Endothelial cell of umbilical vein (primary cell): ENCODE measurements around the gene EML6. TPM values are rescaled to one million over a fixed set of nuclear protein-coding genes. Genes with fewer than 3 reads are reported as not detected.

ENCODE experiments used
- BruUV-seq: library from RNA; stranded (reverse); fragments of 400-500 nt; replicated peaks from 2 replicates; lab custom pipeline; 2021; lab: Mats Ljungman, UMichigan
- CTCF ChIA-PET: fragments of 300-600, 350-600 bp; sonication (Branson Sonifier 250); formaldehyde crosslinking; loops from one replicate; lab custom pipeline; 2021; ENCODE audit warnings: antibody characterized with exemption, inconsistent platforms; lab: Charles Lee
- POLR2A ChIA-PET: fragments of 300-600, 350-600 bp; sonication (Branson Sonifier 250); formaldehyde crosslinking; loops from one replicate; lab custom pipeline; 2021; ENCODE audit warnings: antibody characterized with exemption, inconsistent platforms; lab: Charles Lee
- DNase-seq: peaks from one replicate; pipeline ENCODE4 v3.0.0-alpha.2; 2011; ENCODE audit warnings: low read depth, low spot score
- FAIRE-seq: peaks from 2 replicates; lab custom pipeline; 2011; peaks lifted over from hg19 to GRCh38; lab: Jason Lieb, UNC
- H2AFZ ChIP-seq: 2 replicates; pipeline ENCODE4 v1.6.0; 2012; ENCODE audit warnings: low read depth, low read length, control low read depth, inconsistent platforms
- H3K27ac ChIP-seq: 2 replicates; pipeline ENCODE4 v1.5.1; 2011; ENCODE audit warnings: low read depth, mild to moderate bottlenecking, control low read depth, low read length, moderate library complexity; ENCODE audit not compliant: insufficient read depth
- H3K27me3 ChIP-seq, 2 experiments: 2 replicates each; pipeline versions ENCODE4 v1.6.0 to v1.6.1; 2011; ENCODE audit warnings: low read length in 2 of 2, mixed read lengths in 1 of 2; ENCODE audit not compliant: control insufficient read depth in 2 of 2, insufficient read depth in 2 of 2
- H3K36me3 ChIP-seq, 2 experiments: 2 replicates in 1 of 2; 3 replicates in 1 of 2; pipeline ENCODE4 v1.5.1; 2011; ENCODE audit warnings: low read length in 2 of 2, mild to moderate bottlenecking in 1 of 2, moderate library complexity in 1 of 2; ENCODE audit not compliant: control insufficient read depth in 2 of 2, insufficient read depth in 2 of 2; ENCODE audit errors: extremely low read depth in 1 of 2
- H3K4me1 ChIP-seq: 3 replicates; pipeline ENCODE4 v1.5.1; 2011; ENCODE audit warnings: mild to moderate bottlenecking, low read length; ENCODE audit not compliant: control insufficient read depth, insufficient read depth; ENCODE audit errors: extremely low read depth
- H3K4me2 ChIP-seq: 2 replicates; pipeline ENCODE4 v1.6.1; 2011; ENCODE audit warnings: low read length, control low read depth, mixed read lengths; ENCODE audit not compliant: insufficient read depth
- H3K4me3 ChIP-seq, 3 experiments: fragments of 200-600 bp in 1 of 3; sonication (generic), shearing (Covaris generic) in 1 of 3; replicated peaks in 1 of 3; 2 replicates each; pipeline ENCODE4 v1.5.1; 2011 to 2016; ENCODE audit warnings: control low read depth in 3 of 3, low read length in 3 of 3, mild to moderate bottlenecking in 2 of 3, inconsistent platforms in 1 of 3, low read depth in 1 of 3, moderate library complexity in 1 of 3; ENCODE audit not compliant: insufficient read depth in 1 of 3
- H3K79me2 ChIP-seq: 2 replicates; pipeline ENCODE4 v1.6.0; 2012; ENCODE audit warnings: low read length, inconsistent platforms; ENCODE audit not compliant: control insufficient read depth, insufficient read depth
- H3K9ac ChIP-seq: replicated peaks from 2 replicates; pipeline ENCODE3; 2011; ENCODE audit warnings: low read length, control low read depth; ENCODE audit not compliant: insufficient read depth; ENCODE audit errors: extremely low read depth
- H3K9me1 ChIP-seq: replicated peaks from 3 replicates; pipeline ENCODE4 v1.6.0; 2011; ENCODE audit warnings: mild to moderate bottlenecking, low read length; ENCODE audit not compliant: control insufficient read depth, insufficient read depth; ENCODE audit errors: extremely low read depth
- H3K9me3 ChIP-seq: replicated peaks from 2 replicates; pipeline ENCODE4 v1.5.1; 2012; ENCODE audit warnings: low read length, inconsistent platforms; ENCODE audit not compliant: control insufficient read depth, insufficient read depth
- H4K20me1 ChIP-seq: replicated peaks from 2 replicates; pipeline ENCODE3; 2011; ENCODE audit warnings: mild to moderate bottlenecking, low read length; ENCODE audit not compliant: control insufficient read depth, insufficient read depth; ENCODE audit errors: extremely low read depth
- EZH2 ChIP-seq: IDR thresholded peaks from 2 replicates; pipeline ENCODE4 v1.6.1; 2012; ENCODE audit warnings: borderline replicate concordance, low read depth, mild to moderate bottlenecking, moderate library complexity, low read length, inconsistent platforms; ENCODE audit not compliant: severe bottlenecking
- FOS ChIP-seq: IDR thresholded peaks from 2 replicates; pipeline ENCODE4 v1.6.1; 2011; ENCODE audit warnings: mild to moderate bottlenecking, low read length, moderate library complexity, borderline replicate concordance; ENCODE audit not compliant: insufficient read depth
- GATA2 ChIP-seq: IDR thresholded peaks from 2 replicates; pipeline ENCODE4 v1.7.0; 2011; ENCODE audit warnings: low read depth, mild to moderate bottlenecking, moderate library complexity, mixed read lengths, low read length; ENCODE audit not compliant: insufficient read length, insufficient read depth
- JUN ChIP-seq: IDR thresholded peaks from 2 replicates; pipeline ENCODE4 v1.6.1; 2011; ENCODE audit warnings: borderline replicate concordance, low read depth; ENCODE audit not compliant: insufficient read length, insufficient read depth
- MAX ChIP-seq: IDR thresholded peaks from 2 replicates; pipeline ENCODE4 v1.6.1; 2011; ENCODE audit not compliant: insufficient read depth, insufficient read length
- MYC ChIP-seq: IDR thresholded peaks from one replicate; pipeline ENCODE4 v1.6.1; 2011; ENCODE audit warnings: mild to moderate bottlenecking, low read depth, low read length
- POLR2A ChIP-seq: IDR thresholded peaks from 2 replicates; pipeline ENCODE4 v1.6.1; 2012; ENCODE audit warnings: low read depth, mild to moderate bottlenecking, control low read depth, low read length
- POLR2AphosphoS5 ChIP-seq: IDR thresholded peaks from 2 replicates; pipeline ENCODE4 v1.6.1; 2012; ENCODE audit warnings: low read depth, mild to moderate bottlenecking, control low read depth, low read length, moderate library complexity; ENCODE audit not compliant: insufficient read depth
- dilution Hi-C: fragments of 300-500 bp; cut with MboI; formaldehyde crosslinking; loops from one replicate; pipeline ENCODE4 v1.15.0; 2019; ENCODE audit warnings: low sequenced_read_pairs; ENCODE audit not compliant: extremely low pct_ligation_motif_present
- intact Hi-C: fragments of 100-400 bp; cut with micrococcal nuclease; formaldehyde crosslinking; loops from one replicate; pipeline ENCODE4 v1.10.0; 2022
- polyA plus RNA-seq, 4 experiments: library from polyadenylated mRNA; depleted of rRNA in 3 of 4; stranded (reverse) in 3 of 4; unstranded in 1 of 4; fragments of >200 nt; gene quantifications; 2 replicates each; pipeline versions ENCODE4 v1.2.1 to v1.2.3, GENCODE V29; 2011 to 2012; ENCODE audit warnings: missing spikeins in 1 of 4
- total RNA-seq: library from RNA; stranded (reverse); gene quantifications from 2 replicates; pipeline ENCODE4 v1.2.3, GENCODE V29; 2021
- TF ChIP-seq, protein P1 (sequence below), 2 donors: IDR thresholded peaks; 1 replicate in 1 of 2; 2 replicates in 1 of 2; pipeline ENCODE4 v1.5.1; 2011; ENCODE audit warnings: low read length in 2 of 2, mild to moderate bottlenecking in 2 of 2, moderate library complexity in 2 of 2, control low read depth in 1 of 2, inconsistent platforms in 1 of 2, low read depth in 1 of 2; ENCODE audit not compliant: insufficient read depth in 1 of 2; ENCODE audit errors: extremely low read depth in 1 of 2

EML6 gene
- total and polyA plus RNA-seq, 2 donors (not counting 3 experiments of a cell fraction or from before 2014, with no cell fraction given), result 0.79 to 2.1 TPM

DNA sequence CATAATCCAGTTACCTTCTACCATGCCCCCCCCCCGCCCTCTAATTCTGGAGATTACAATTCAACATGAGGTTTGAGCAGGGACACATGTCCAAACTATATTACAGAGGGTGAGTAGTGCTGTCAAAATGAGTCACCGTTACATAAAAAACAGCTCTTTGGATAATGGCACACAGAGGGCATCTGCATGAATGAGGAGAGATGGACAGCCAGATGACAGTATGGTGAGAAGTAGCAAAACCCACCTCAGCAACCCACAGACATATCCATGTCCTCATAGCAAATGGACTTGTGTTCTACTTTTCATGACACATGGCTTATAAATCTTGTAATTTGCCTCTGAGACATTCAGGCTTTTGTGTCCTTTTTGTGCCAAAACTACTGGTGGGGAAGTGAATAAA lies 132.0 kb downstream of the EML6 start:
- H3K4me3 ChIP-seq, result no peak overlapping the region
- no peak overlapping the region for H3K27ac ChIP-seq
- dilution Hi-C loops, result no loop called here
- H3K36me3 ChIP-seq, result no peaks in the 10 kb centered on the region
- no peak for DNase-seq
- BruUV-seq, result no TSS peak
- POLR2A ChIA-PET, result no interaction called here
- no peaks in the 10 kb centered on the region for H3K9me3 ChIP-seq
- no peaks in the 10 kb centered on the region for H3K9me1 ChIP-seq
- TF ChIP-seq JUN (no peak), POLR2A (no peak), FOS (no peak), EZH2 (no peak), MAX (no peak), MYC (no peak), POLR2AphosphoS5 (no peak), GATA2 (no peak)
- TF ChIP-seq, protein P1, sequence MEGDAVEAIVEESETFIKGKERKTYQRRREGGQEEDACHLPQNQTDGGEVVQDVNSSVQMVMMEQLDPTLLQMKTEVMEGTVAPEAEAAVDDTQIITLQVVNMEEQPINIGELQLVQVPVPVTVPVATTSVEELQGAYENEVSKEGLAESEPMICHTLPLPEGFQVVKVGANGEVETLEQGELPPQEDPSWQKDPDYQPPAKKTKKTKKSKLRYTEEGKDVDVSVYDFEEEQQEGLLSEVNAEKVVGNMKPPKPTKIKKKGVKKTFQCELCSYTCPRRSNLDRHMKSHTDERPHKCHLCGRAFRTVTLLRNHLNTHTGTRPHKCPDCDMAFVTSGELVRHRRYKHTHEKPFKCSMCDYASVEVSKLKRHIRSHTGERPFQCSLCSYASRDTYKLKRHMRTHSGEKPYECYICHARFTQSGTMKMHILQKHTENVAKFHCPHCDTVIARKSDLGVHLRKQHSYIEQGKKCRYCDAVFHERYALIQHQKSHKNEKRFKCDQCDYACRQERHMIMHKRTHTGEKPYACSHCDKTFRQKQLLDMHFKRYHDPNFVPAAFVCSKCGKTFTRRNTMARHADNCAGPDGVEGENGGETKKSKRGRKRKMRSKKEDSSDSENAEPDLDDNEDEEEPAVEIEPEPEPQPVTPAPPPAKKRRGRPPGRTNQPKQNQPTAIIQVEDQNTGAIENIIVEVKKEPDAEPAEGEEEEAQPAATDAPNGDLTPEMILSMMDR (IDR thresholded peaks at IDR 0.05; ENCODE audit: extremely low read depth in 1 of 2, insufficient read depth in 1 of 2, low read depth in 1 of 2, low read length in 2 of 2), result no peak
- no peaks in the 10 kb centered on the region for H3K4me1 ChIP-seq
- no peak overlapping the region for H2AFZ ChIP-seq
- H3K4me2 ChIP-seq, result no peak overlapping the region
- intact Hi-C loops, result no loop called here
- no peaks in the 10 kb centered on the region for H3K79me2 ChIP-seq
- FAIRE-seq, result no peak
- no peaks in the 10 kb centered on the region for H4K20me1 ChIP-seq
- peaks cover 3% of the 10 kb centered on the region in 2 experiments for H3K27me3 ChIP-seq
- H3K9ac ChIP-seq, result no peak overlapping the region
- CTCF ChIA-PET, result interaction anchor here (0.7 kb wide), 1 partner anchor 17 kb away, joined by 3 read pairs; no protein-coding TSS in a partner anchor
